HPDE6-E6E7 (cell line): ENCODE data around the gene KCNJ9.
"Not testable (repeated sequence)": the region's sequence is repeated elsewhere in the genome, so short reads cannot be mapped to it uniquely, and the experiment has no call there.

ENCODE experiments used
- DNase-seq: peaks from one replicate; pipeline ENCODE4 v3.0.0; 2011; ENCODE audit warnings: missing footprints; ENCODE audit errors: extremely low spot score

The KCNJ9 gene

GRCh38 chr1:160081261-160081936 lies at the start of gene KCNJ9:
TSS of gene KCNJ9 (plus strand) at chr1:160081538. CDS start at chr1:160084031, 2,493 bp downstream.
- DNase-seq, result no peak

- peak; percentile 34 for DNase-seq
These were observed 49.0 kb upstream of the KCNJ9 start for GRCh38 chr1:160032165-160032820.

- no peak for DNase-seq
These were observed 40.9 kb upstream of the KCNJ9 start for GRCh38 chr1:160040476-160040875.

GRCh38 chr1:160043543-160043942 lies 37.8 kb upstream of the KCNJ9 start:
- DNase-seq, result no peak

GRCh38 chr1:160045653-160046052 lies 35.7 kb upstream of the KCNJ9 start:
- no peak for DNase-seq

GRCh38 chr1:160046494-160047110 lies 34.7 kb upstream of the KCNJ9 start:
- peak; percentile 63 for DNase-seq

- DNase-seq, result no peak
These were observed 34.0 kb upstream of the KCNJ9 start for GRCh38 chr1:160047111-160047991.

GRCh38 chr1:160048335-160048734 lies 33.0 kb upstream of the KCNJ9 start:
- DNase-seq, result no peak

- no peak for DNase-seq
These were observed 32.2 kb upstream of the KCNJ9 start for GRCh38 chr1:160049101-160049500.

GRCh38 chr1:160050182-160050581 lies 31.2 kb upstream of the KCNJ9 start:
- not testable (repeated sequence) for DNase-seq

- DNase-seq, result no peak
These were observed 30.7 kb upstream of the KCNJ9 start for GRCh38 chr1:160050619-160051018.

GRCh38 chr1:160052936-160053335 lies 28.4 kb upstream of the KCNJ9 start:
- no peak for DNase-seq

- no peak for DNase-seq
These were observed 27.6 kb upstream of the KCNJ9 start for GRCh38 chr1:160053548-160054365.

- no peak for DNase-seq
These were observed 24.6 kb upstream of the KCNJ9 start for GRCh38 chr1:160056648-160057169.

GRCh38 chr1:160058087-160058486 lies 23.3 kb upstream of the KCNJ9 start:
- no peak for DNase-seq

GRCh38 chr1:160061369-160062229 lies 19.7 kb upstream of the KCNJ9 start:
- DNase-seq, result peak; percentile 67

- no peak for DNase-seq
These were observed 19.2 kb upstream of the KCNJ9 start for GRCh38 chr1:160062230-160062532.

GRCh38 chr1:160063176-160063575 lies 18.2 kb upstream of the KCNJ9 start:
- DNase-seq, result no peak

GRCh38 chr1:160064164-160064563 lies 17.2 kb upstream of the KCNJ9 start:
- no peak for DNase-seq

- no peak for DNase-seq
These were observed 16.6 kb upstream of the KCNJ9 start for GRCh38 chr1:160064746-160065145.
